ENCODE results near the gene NPC1. TPM values are rescaled to one million over a fixed set of nuclear protein-coding genes. Genes with fewer than 3 reads are reported as not detected.

The NPC1 gene
- polyA plus RNA-seq, 3 donors, result 7.5 to 17.9 (median 17.7) TPM

DNA sequence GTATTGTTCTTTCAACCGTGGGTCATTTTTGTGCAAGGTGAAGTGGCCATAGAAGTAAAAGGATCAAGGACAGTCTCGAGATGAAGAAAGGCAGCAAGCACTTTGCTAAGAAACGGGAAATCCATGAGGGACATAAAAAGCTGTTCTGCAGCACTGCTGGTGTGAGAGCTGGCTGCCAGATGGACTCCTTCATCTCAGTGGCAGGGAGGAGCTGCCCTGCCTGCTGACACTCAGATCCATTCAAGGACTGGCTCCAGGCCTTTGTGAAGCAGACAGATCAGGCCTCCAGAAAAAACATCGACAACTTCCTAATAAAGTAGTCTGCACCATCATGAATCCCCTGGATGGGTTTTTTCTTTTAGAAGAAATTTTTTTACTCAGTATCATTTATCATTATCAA, 53.5 kb downstream of the NPC1 start:
- Mint-ChIP-seq H3K4me1 (peaks cover 28% of the 10 kb centered on the region), H3K4me3 (no peak overlapping the region), H3K27me3 (ENCODE audit: low read depth in 3 of 3) (peaks cover 0 to 1% (median 1%) of the 10 kb centered on the region in 3 donors), H3K27ac (peak overlapping the region in 2 of 7 donors; percentile 4 to 67), H3K36me3 (peaks cover 91 to 96% of the 10 kb centered on the region in 2 donors), H3K9me3 (no peaks in the 10 kb centered on the region)
- Histone ChIP-seq H4K20me1 (ENCODE audit: insufficient read depth, low read length) (peaks cover 38% of the 10 kb centered on the region), H3K27me3 (ENCODE audit: control insufficient read depth in 2 of 2, insufficient read depth in 2 of 2, low read length in 2 of 2) (no peaks in the 10 kb centered on the region), H3K36me3 (replicated peaks in 1 of 2; ENCODE audit: control insufficient read depth in 1 of 2, insufficient read depth in 2 of 2, low read length in 2 of 2) (peaks cover 84 to 100% of the 10 kb centered on the region in 2 donors), H3K9ac (ENCODE audit: insufficient read depth, low read length, poor library complexity, severe bottlenecking) (no peak overlapping the region), H3K27ac (ENCODE audit: low read depth in 1 of 2, low read length in 2 of 2) (no peak overlapping the region), H3K4me1 (ENCODE audit: control insufficient read depth in 1 of 2, insufficient read depth in 2 of 2, low read length in 2 of 2) (peaks cover 26 to 31% of the 10 kb centered on the region in 2 donors), H3K4me2 (replicated peaks; ENCODE audit: extremely low read depth, low read length, poor library complexity, severe bottlenecking) (no peak overlapping the region), H2AFZ (ENCODE audit: insufficient read depth, low read depth, low read length, poor library complexity, severe bottlenecking) (no peak overlapping the region), H3K79me2 (ENCODE audit: insufficient read depth, low read length) (no peaks in the 10 kb centered on the region), H3K4me3 (replicated peaks in 1 of 3; ENCODE audit: low read depth in 2 of 3, low read length in 3 of 3) (no peak overlapping the region), H3K9me3 (replicated peaks in 1 of 2; ENCODE audit: control insufficient read depth in 1 of 2, insufficient read depth in 1 of 2, low read length in 2 of 2) (no peaks in the 10 kb centered on the region)
- WGBS (ENCODE audit: insufficient coverage), result 93% methylated on average over 3 of the region's 4 CpGs
- DNase-seq, result no peak
- TF ChIP-seq, protein P1, sequence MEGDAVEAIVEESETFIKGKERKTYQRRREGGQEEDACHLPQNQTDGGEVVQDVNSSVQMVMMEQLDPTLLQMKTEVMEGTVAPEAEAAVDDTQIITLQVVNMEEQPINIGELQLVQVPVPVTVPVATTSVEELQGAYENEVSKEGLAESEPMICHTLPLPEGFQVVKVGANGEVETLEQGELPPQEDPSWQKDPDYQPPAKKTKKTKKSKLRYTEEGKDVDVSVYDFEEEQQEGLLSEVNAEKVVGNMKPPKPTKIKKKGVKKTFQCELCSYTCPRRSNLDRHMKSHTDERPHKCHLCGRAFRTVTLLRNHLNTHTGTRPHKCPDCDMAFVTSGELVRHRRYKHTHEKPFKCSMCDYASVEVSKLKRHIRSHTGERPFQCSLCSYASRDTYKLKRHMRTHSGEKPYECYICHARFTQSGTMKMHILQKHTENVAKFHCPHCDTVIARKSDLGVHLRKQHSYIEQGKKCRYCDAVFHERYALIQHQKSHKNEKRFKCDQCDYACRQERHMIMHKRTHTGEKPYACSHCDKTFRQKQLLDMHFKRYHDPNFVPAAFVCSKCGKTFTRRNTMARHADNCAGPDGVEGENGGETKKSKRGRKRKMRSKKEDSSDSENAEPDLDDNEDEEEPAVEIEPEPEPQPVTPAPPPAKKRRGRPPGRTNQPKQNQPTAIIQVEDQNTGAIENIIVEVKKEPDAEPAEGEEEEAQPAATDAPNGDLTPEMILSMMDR (IDR thresholded peaks at IDR 0.05), result no peak
- intact Hi-C loops (cut with micrococcal nuclease), result no loop called here

DNA sequence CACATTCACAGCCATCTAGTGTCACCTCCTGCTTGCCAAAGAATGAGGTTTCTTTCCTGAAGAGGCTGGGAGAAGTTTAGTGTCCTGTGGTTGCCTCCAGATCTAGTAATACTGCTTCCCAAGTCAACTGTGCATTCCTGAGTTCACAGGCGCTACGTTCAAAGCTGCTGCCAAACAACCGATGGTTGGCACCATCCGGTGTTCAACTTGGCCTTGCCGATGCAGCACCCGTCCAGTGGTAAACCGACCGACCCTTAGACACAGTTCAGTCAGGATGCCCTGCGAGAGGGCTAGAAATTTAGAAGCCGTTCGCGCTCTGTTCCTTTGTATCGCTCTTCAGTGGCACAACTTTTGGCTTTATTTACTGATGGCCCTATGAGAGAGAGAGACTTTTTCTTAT, 54.4 kb downstream of the NPC1 start:
- no peak overlapping the region for H3K9ac ChIP-seq (ENCODE audit: insufficient read depth, low read length, poor library complexity, severe bottlenecking)
- peak overlapping the region in 1 of 7 donors; percentile 70 for H3K27ac Mint-ChIP-seq
- no peak overlapping the region for H3K4me2 ChIP-seq (replicated peaks; ENCODE audit: extremely low read depth, low read length, poor library complexity, severe bottlenecking)
- H3K79me2 ChIP-seq (ENCODE audit: insufficient read depth, low read length), result no peaks in the 10 kb centered on the region
- intact Hi-C loops (cut with micrococcal nuclease), result no loop called here
- WGBS (ENCODE audit: insufficient coverage), result over 99% methylated on average over 13 of the region's 13 CpGs
- no peaks in the 10 kb centered on the region for H3K9me3 ChIP-seq (replicated peaks in 1 of 2; ENCODE audit: control insufficient read depth in 1 of 2, insufficient read depth in 1 of 2, low read length in 2 of 2)
- peaks cover 24% of the 10 kb centered on the region for H3K4me1 Mint-ChIP-seq
- peaks cover 90 to 96% of the 10 kb centered on the region in 2 donors for H3K36me3 Mint-ChIP-seq
- TF ChIP-seq, protein P1 (IDR thresholded peaks at IDR 0.05), result no peak
- H4K20me1 ChIP-seq (ENCODE audit: insufficient read depth, low read length), result peaks cover 38% of the 10 kb centered on the region
- H3K9me3 Mint-ChIP-seq, result no peaks in the 10 kb centered on the region
- H3K4me3 ChIP-seq (replicated peaks in 1 of 3; ENCODE audit: low read depth in 2 of 3, low read length in 3 of 3), result no peak overlapping the region
- DNase-seq, result no peak
- H3K27me3 Mint-ChIP-seq (ENCODE audit: low read depth in 3 of 3), result peaks cover 0 to 1% (median 1%) of the 10 kb centered on the region in 3 donors
- no peak overlapping the region for H3K27ac ChIP-seq (ENCODE audit: low read depth in 1 of 2, low read length in 2 of 2)
- H2AFZ ChIP-seq (ENCODE audit: insufficient read depth, low read depth, low read length, poor library complexity, severe bottlenecking), result no peak overlapping the region
- no peak overlapping the region for H3K4me3 Mint-ChIP-seq
- peaks cover 84 to 100% of the 10 kb centered on the region in 2 donors for H3K36me3 ChIP-seq (replicated peaks in 1 of 2; ENCODE audit: control insufficient read depth in 1 of 2, insufficient read depth in 2 of 2, low read length in 2 of 2)
- H3K27me3 ChIP-seq (ENCODE audit: control insufficient read depth in 2 of 2, insufficient read depth in 2 of 2, low read length in 2 of 2), result no peaks in the 10 kb centered on the region
- H3K4me1 ChIP-seq (ENCODE audit: control insufficient read depth in 1 of 2, insufficient read depth in 2 of 2, low read length in 2 of 2), result peaks cover 25 to 26% of the 10 kb centered on the region in 2 donors

Data from CD14-positive monocyte (primary cell).